Measurements from ENCODE around the gene DCAF11. TPM values are rescaled to one million over a fixed set of nuclear protein-coding genes. Genes with fewer than 3 reads are reported as not detected.

Gene DCAF11
- total and polyA plus RNA-seq, 2 of the 13 experiments (the other 11 are each of a cell fraction or from before 2014, with no cell fraction given), result 150 to 257 TPM

GRCh38 chr14:24093901-24094840 is 20.4 kb upstream of the DCAF11 start, which contains the start of gene PCK2 (continued):
- TF ChIP-seq AKNA (CRISPR knock-in tag; IDR thresholded peaks at IDR 0.05; ENCODE audit: borderline replicate concordance) (peak; percentile 85), ZNF468 (CRISPR knock-in tag; IDR thresholded peaks at IDR 0.05) (no peak), TP53 (CRISPR knock-in tag; conservative IDR thresholded peaks at IDR 0.05) (peak; percentile 91; the same call in 1 of the 2 replicates), ZNF230 (CRISPR knock-in tag; IDR thresholded peaks at IDR 0.05) (peak; percentile 79), MNT (IDR thresholded peaks at IDR 0.05) (peak; percentile 50), ELK4 (CRISPR knock-in tag; IDR thresholded peaks at IDR 0.05; ENCODE audit: borderline replicate concordance) (peak; percentile 82), ZNF747 (CRISPR knock-in tag; IDR thresholded peaks at IDR 0.05; ENCODE audit: borderline replicate concordance) (no peak; the same call in 1 of the 2 replicates), ZNF362 (CRISPR knock-in tag; IDR thresholded peaks at IDR 0.05; ENCODE audit: borderline replicate concordance) (peak; percentile 57; the same call in 1 of the 2 replicates), AHR (CRISPR knock-in tag; IDR thresholded peaks at IDR 0.05) (peak; percentile 95), RAD51 (IDR thresholded peaks at IDR 0.05; ENCODE audit: borderline replicate concordance) (no peak), ZSCAN9 (CRISPR knock-in tag; IDR thresholded peaks at IDR 0.05; ENCODE audit: borderline replicate concordance) (peak; percentile 97), TCF12 (IDR thresholded peaks at IDR 0.05) (no peak), TCF12 (CRISPR knock-in tag; IDR thresholded peaks at IDR 0.05) (peak; percentile 56; the same call in 1 of the 2 replicates), ZSCAN5A (CRISPR knock-in tag; IDR thresholded peaks at IDR 0.05; ENCODE audit: borderline replicate concordance) (peak; percentile 99), THAP7 (CRISPR knock-in tag; IDR thresholded peaks at IDR 0.05) (peak; percentile 88), TBP (CRISPR knock-in tag; IDR thresholded peaks at IDR 0.05) (peak; percentile 96)
